Neural cell (in vitro differentiated cells): Measurements from ENCODE around the gene ARHGEF16.

Experiments
- CTCF ChIP-seq: fragments of 450-650 bp; IDR thresholded peaks from 2 replicates; pipeline ENCODE4 v1.5.1; 2014; ENCODE audit warnings: antibody characterized with exemption, mild to moderate bottlenecking, moderate library complexity; ENCODE audit not compliant: poor library complexity, severe bottlenecking
- EZH2 ChIP-seq: fragments of 200-600, 300-800 bp; shearing (Covaris generic), sonication (generic); IDR thresholded peaks from 2 replicates; pipeline ENCODE4 v1.6.1; 2014; ENCODE audit warnings: antibody characterized with exemption, low read length, borderline replicate concordance, mild to moderate bottlenecking; ENCODE audit not compliant: insufficient read depth, poor library complexity, severe bottlenecking
- MXI1 ChIP-seq: fragments of 450-650 bp; conservative IDR thresholded peaks from 2 replicates; pipeline ENCODE4 v1.6.1; 2014; ENCODE audit warnings: antibody characterized with exemption, mild to moderate bottlenecking; ENCODE audit not compliant: poor library complexity, severe bottlenecking
- RAD21 ChIP-seq: fragments of 450-650 bp; conservative IDR thresholded peaks from 2 replicates; pipeline ENCODE4 v1.6.1; 2014; ENCODE audit warnings: antibody characterized with exemption, mild to moderate bottlenecking, moderate library complexity
- SMC3 ChIP-seq: fragments of 450-650 bp; conservative IDR thresholded peaks from 2 replicates; pipeline ENCODE4 v1.6.1; 2014; ENCODE audit warnings: antibody characterized with exemption, mild to moderate bottlenecking, moderate library complexity; ENCODE audit not compliant: poor library complexity

GRCh38 chr1:3444736-3445135, 9.7 kb upstream of the ARHGEF16 start:
- no peak for TF ChIP-seq CTCF
- no peak for TF ChIP-seq EZH2
- TF ChIP-seq SMC3, result no peak
- no peak for TF ChIP-seq RAD21
- no peak for TF ChIP-seq MXI1
